ENCODE results near the gene SNX11.

- no peak for TF ChIP-seq ZNF18 (tag by site-specific recombination; IDR thresholded peaks at IDR 0.05)
- TF ChIP-seq ZBTB8A (tag by site-specific recombination; IDR thresholded peaks at IDR 0.05): no peak
- TF ChIP-seq ZNF777 (tag by site-specific recombination; IDR thresholded peaks at IDR 0.05; ENCODE audit: borderline replicate concordance): no peak
- no peak for TF ChIP-seq YY1 (tag by site-specific recombination; IDR thresholded peaks at IDR 0.05)
- no peak for TF ChIP-seq ZNF24 (tag by site-specific recombination; IDR thresholded peaks at IDR 0.05)
- no peak for TF ChIP-seq ZSCAN5A (tag by site-specific recombination; IDR thresholded peaks at IDR 0.05)
- TF ChIP-seq ZNF274 (IDR thresholded peaks at IDR 0.05; ENCODE audit: low read length): no peak
- no peak for TF ChIP-seq ZNF274 (tag by site-specific recombination; IDR thresholded peaks at IDR 0.05; ENCODE audit: borderline replicate concordance)
- TF ChIP-seq ZSCAN23 (tag by site-specific recombination; IDR thresholded peaks at IDR 0.05): no peak
- no peak for TF ChIP-seq CTCF (tag by site-specific recombination; IDR thresholded peaks at IDR 0.05)
- TF ChIP-seq TCF7L2 (IDR thresholded peaks at IDR 0.05; ENCODE audit: borderline replicate concordance, low read depth, low read length): no peak
- no peak for TF ChIP-seq ZBTB7A (tag by site-specific recombination; IDR thresholded peaks at IDR 0.05; ENCODE audit: low read depth)
- no peak for TF ChIP-seq ZNF473 (tag by site-specific recombination; IDR thresholded peaks at IDR 0.05)
- TF ChIP-seq ZNF202 (tag by site-specific recombination; IDR thresholded peaks at IDR 0.05; ENCODE audit: borderline replicate concordance): no peak
- TF ChIP-seq ZNF621 (tag by site-specific recombination; IDR thresholded peaks at IDR 0.05): no peak
Measured at GRCh38 chr17:48125829-48126531, 18.4 kb downstream of the SNX11 start.
